Measurements from ENCODE around the gene NCOR1. TPM values are rescaled to one million over a fixed set of nuclear protein-coding genes. Genes with fewer than 3 reads are reported as not detected.

NCOR1 gene
- polyA plus RNA-seq, 1 experiment, result 109 TPM

DNA sequence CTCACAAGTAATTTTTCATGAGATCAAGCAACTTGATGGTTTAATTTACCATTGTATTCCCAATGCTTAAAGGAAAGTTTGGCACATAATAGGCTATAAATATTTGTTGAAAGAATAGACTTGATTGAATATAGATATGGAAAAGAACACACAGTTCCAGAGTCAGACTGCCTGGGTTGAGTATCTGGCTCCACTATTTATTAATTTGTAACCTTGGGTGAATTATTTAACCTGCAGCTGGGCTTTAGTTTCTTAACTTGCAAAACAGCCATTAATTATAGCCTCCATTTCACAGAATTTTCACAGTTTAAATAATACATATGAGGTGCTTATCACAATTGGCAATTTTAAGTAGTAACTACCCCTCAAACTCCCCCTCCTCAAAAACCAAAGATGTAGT, 73.6 kb downstream of the NCOR1 start:
- DNase-seq (ENCODE audit: low read depth), result no peak
- POLR2A ChIA-PET, result no interaction called here

GRCh38 chr17:16140854-16141253, 74.5 kb downstream of the NCOR1 start:
- H3K36me3 ChIP-seq (ENCODE audit: control insufficient read depth, insufficient read depth, low read length), result peaks cover 6% of the 10 kb centered on the region
- H3K4me3 ChIP-seq (ENCODE audit: low read depth, low read length), result no peak overlapping the region
- H3K27me3 ChIP-seq (ENCODE audit: control insufficient read depth, insufficient read depth, low read length), result no peaks in the 10 kb centered on the region
- TF ChIP-seq, protein P1, sequence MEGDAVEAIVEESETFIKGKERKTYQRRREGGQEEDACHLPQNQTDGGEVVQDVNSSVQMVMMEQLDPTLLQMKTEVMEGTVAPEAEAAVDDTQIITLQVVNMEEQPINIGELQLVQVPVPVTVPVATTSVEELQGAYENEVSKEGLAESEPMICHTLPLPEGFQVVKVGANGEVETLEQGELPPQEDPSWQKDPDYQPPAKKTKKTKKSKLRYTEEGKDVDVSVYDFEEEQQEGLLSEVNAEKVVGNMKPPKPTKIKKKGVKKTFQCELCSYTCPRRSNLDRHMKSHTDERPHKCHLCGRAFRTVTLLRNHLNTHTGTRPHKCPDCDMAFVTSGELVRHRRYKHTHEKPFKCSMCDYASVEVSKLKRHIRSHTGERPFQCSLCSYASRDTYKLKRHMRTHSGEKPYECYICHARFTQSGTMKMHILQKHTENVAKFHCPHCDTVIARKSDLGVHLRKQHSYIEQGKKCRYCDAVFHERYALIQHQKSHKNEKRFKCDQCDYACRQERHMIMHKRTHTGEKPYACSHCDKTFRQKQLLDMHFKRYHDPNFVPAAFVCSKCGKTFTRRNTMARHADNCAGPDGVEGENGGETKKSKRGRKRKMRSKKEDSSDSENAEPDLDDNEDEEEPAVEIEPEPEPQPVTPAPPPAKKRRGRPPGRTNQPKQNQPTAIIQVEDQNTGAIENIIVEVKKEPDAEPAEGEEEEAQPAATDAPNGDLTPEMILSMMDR (IDR thresholded peaks at IDR 0.05; ENCODE audit: insufficient read depth, low read depth, low read length), result no peak
- POLR2A ChIA-PET, result no interaction called here
- DNase-seq (ENCODE audit: low read depth), result no peak
- CTCF ChIA-PET, result no interaction called here

More for the DNA sequence above, 73.6 kb downstream of the NCOR1 start:
- TF ChIP-seq, protein P1 (IDR thresholded peaks at IDR 0.05; ENCODE audit: insufficient read depth, low read depth, low read length), result no peak
- CTCF ChIA-PET, result no interaction called here
- no peak overlapping the region for H3K4me3 ChIP-seq (ENCODE audit: low read depth, low read length)
- no peaks in the 10 kb centered on the region for H3K27me3 ChIP-seq (ENCODE audit: control insufficient read depth, insufficient read depth, low read length)
- peaks cover 6% of the 10 kb centered on the region; the same call in 1 of the 2 replicates for H3K36me3 ChIP-seq (ENCODE audit: control insufficient read depth, insufficient read depth, low read length)

- DNase-seq (ENCODE audit: low read depth), result no peak
- ChIA-PET POLR2A (interaction anchor here (0.6 kb wide), 1 partner anchor 54 kb away, joined by 10 read pairs; no protein-coding TSS in a partner anchor), CTCF (no interaction called here)
- Histone ChIP-seq H3K4me3 (ENCODE audit: low read depth, low read length) (no peak overlapping the region), H3K36me3 (ENCODE audit: control insufficient read depth, insufficient read depth, low read length) (peaks cover 6% of the 10 kb centered on the region), H3K27me3 (ENCODE audit: control insufficient read depth, insufficient read depth, low read length) (no peaks in the 10 kb centered on the region)
- TF ChIP-seq, protein P1 (IDR thresholded peaks at IDR 0.05; ENCODE audit: insufficient read depth, low read depth, low read length), result no peak
Measured at GRCh38 chr17:16135461-16135860, 79.9 kb downstream of the NCOR1 start.

- DNase-seq (ENCODE audit: low read depth), result no peak
- TF ChIP-seq, protein P1 (IDR thresholded peaks at IDR 0.05; ENCODE audit: insufficient read depth, low read depth, low read length), result no peak
- no peaks in the 10 kb centered on the region for H3K27me3 ChIP-seq (ENCODE audit: control insufficient read depth, insufficient read depth, low read length)
- CTCF ChIA-PET, result no interaction called here
- POLR2A ChIA-PET, result no interaction called here
- H3K36me3 ChIP-seq (ENCODE audit: control insufficient read depth, insufficient read depth, low read length), result peaks cover 8% of the 10 kb centered on the region
- no peak overlapping the region for H3K4me3 ChIP-seq (ENCODE audit: low read depth, low read length)
Measured at GRCh38 chr17:16131593-16131992, 83.7 kb downstream of the NCOR1 start.

DNA sequence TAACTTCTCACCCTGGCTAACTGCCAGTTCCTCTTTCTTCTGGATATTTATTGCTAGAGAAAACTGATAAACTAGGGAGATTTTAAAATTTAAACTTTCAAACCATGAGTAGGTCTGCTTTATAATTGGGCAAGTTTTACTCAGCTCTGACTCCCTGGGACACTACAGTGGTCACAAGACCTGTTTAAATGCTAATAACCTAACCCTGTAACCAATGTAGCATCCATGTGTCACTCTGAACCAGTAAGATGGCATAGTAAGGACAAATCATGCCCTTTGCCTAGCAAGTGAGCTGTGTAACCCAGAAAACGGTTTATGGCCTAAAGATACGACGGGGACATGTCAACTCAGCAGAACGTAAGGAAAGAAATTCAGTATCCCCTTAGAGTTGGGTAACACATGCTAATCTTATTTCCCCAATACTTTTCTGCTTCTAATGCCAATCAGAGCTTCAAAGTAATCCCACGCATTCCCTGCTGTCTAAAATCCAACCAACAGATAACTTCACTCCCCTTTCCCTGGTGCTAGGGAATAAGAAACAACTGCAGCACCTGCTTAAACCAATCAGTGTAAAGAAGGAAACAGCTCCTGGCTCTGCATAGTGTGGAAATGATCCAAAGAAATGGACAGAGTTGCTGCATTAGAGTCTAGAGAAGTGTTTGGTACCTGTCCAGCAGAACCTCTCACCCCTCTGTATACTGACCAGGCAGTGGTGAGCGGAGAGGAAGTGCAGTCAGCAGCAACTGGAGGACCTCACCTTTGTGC, 85.7 kb downstream of the NCOR1 start:
- TF ChIP-seq, protein P1 (IDR thresholded peaks at IDR 0.05; ENCODE audit: insufficient read depth, low read depth, low read length), result no peak
- no peak for DNase-seq (ENCODE audit: low read depth)
- POLR2A ChIA-PET, result no interaction called here
- Histone ChIP-seq H3K27me3 (ENCODE audit: control insufficient read depth, insufficient read depth, low read length) (no peaks in the 10 kb centered on the region), H3K36me3 (ENCODE audit: control insufficient read depth, insufficient read depth, low read length) (peaks cover 4% of the 10 kb centered on the region), H3K4me3 (ENCODE audit: low read depth, low read length) (no peak overlapping the region)
- CTCF ChIA-PET, result interaction anchor here (0.6 kb wide), 1 partner anchor 11 kb away, joined by 4 read pairs; no protein-coding TSS in a partner anchor

Data from BJ (cell line).